ENCODE measurements around the gene KCNIP4. TPM values are rescaled to one million over a fixed set of nuclear protein-coding genes. Genes with fewer than 3 reads are reported as not detected.
"Not testable (repeated sequence)": the region's sequence is repeated elsewhere in the genome, so short reads cannot be mapped to it uniquely, and the experiment has no call there.

Gene KCNIP4
- total RNA-seq, 1 donor from 2014 or later = 0.59 TPM

GRCh38 chr4:21366840-21367239 is 581.7 kb downstream of the KCNIP4 start:
- Histone ChIP-seq H3K79me2 (ENCODE audit: insufficient read depth, low read length) (no peaks in the 10 kb centered on the region), H3K36me3 (ENCODE audit: insufficient read depth, low read length) (no peaks in the 10 kb centered on the region), H3K9ac (ENCODE audit: low read length) (no peak overlapping the region), H3K9me3 (ENCODE audit: insufficient read depth, low read depth, low read length) (no peaks in the 10 kb centered on the region), H3K27ac (ENCODE audit: low read depth, low read length) (no peak overlapping the region), H3K4me1 (ENCODE audit: insufficient read depth, low read length) (no peaks in the 10 kb centered on the region), H3K4me3 (ENCODE audit: insufficient read depth, low read depth, low read length) (no peak overlapping the region), H3K27me3 (ENCODE audit: insufficient read depth, low read length) (no peaks in the 10 kb centered on the region), H2AFZ (ENCODE audit: low read depth, low read length) (no peak overlapping the region), H3K4me2 (ENCODE audit: low read length) (no peak overlapping the region), H4K20me1 (ENCODE audit: insufficient read depth, low read length) (no peaks in the 10 kb centered on the region)
- Mint-ChIP-seq H3K9me3 (ENCODE audit: unreplicated experiment) (no peaks in the 10 kb centered on the region), H3K27ac (ENCODE audit: unreplicated experiment) (peak overlapping the region; percentile 38), H3K4me1 (ENCODE audit: low read depth, unreplicated experiment) (peaks cover 21% of the 10 kb centered on the region), H3K27me3 (ENCODE audit: low read depth, unreplicated experiment) (peaks cover 3% of the 10 kb centered on the region), H3K36me3 (ENCODE audit: low read depth, unreplicated experiment) (no peaks in the 10 kb centered on the region), H3K4me3 (ENCODE audit: unreplicated experiment) (no peak overlapping the region)
- FAIRE-seq (no peak), DNase-seq (ENCODE audit: low read depth) (no peak)
- TF ChIP-seq CTCF (IDR thresholded peaks at IDR 0.05; ENCODE audit: insufficient read depth, low read depth, low read length) (no peak), EZH2 (IDR thresholded peaks at IDR 0.05; ENCODE audit: insufficient read depth, low read length) (no peak)

- no peaks in the 10 kb centered on the region for H3K9me3 Mint-ChIP-seq (ENCODE audit: unreplicated experiment)
- no peaks in the 10 kb centered on the region for H4K20me1 ChIP-seq (ENCODE audit: insufficient read depth, low read length)
- no peak overlapping the region for H3K4me3 ChIP-seq (ENCODE audit: insufficient read depth, low read depth, low read length)
- H3K4me1 ChIP-seq (ENCODE audit: insufficient read depth, low read length) = no peaks in the 10 kb centered on the region
- no peaks in the 10 kb centered on the region for H3K79me2 ChIP-seq (ENCODE audit: insufficient read depth, low read length)
- H3K4me2 ChIP-seq (ENCODE audit: low read length) = no peak overlapping the region
- peaks cover 3% of the 10 kb centered on the region for H3K27me3 Mint-ChIP-seq (ENCODE audit: low read depth, unreplicated experiment)
- H3K27ac Mint-ChIP-seq (ENCODE audit: unreplicated experiment) = peak overlapping the region; percentile 38
- FAIRE-seq = no peak
- peaks cover 23% of the 10 kb centered on the region for H3K4me1 Mint-ChIP-seq (ENCODE audit: low read depth, unreplicated experiment)
- no peak for DNase-seq (ENCODE audit: low read depth)
- H2AFZ ChIP-seq (ENCODE audit: low read depth, low read length) = no peak overlapping the region
- H3K4me3 Mint-ChIP-seq (ENCODE audit: unreplicated experiment) = no peak overlapping the region
- TF ChIP-seq CTCF (IDR thresholded peaks at IDR 0.05; ENCODE audit: insufficient read depth, low read depth, low read length) (no peak), EZH2 (IDR thresholded peaks at IDR 0.05; ENCODE audit: insufficient read depth, low read length) (no peak)
- H3K36me3 ChIP-seq (ENCODE audit: insufficient read depth, low read length) = no peaks in the 10 kb centered on the region
- H3K9ac ChIP-seq (ENCODE audit: low read length) = no peak overlapping the region
- H3K9me3 ChIP-seq (ENCODE audit: insufficient read depth, low read depth, low read length) = no peaks in the 10 kb centered on the region
- no peak overlapping the region for H3K27ac ChIP-seq (ENCODE audit: low read depth, low read length)
- no peaks in the 10 kb centered on the region for H3K36me3 Mint-ChIP-seq (ENCODE audit: low read depth, unreplicated experiment)
- H3K27me3 ChIP-seq (ENCODE audit: insufficient read depth, low read length) = no peaks in the 10 kb centered on the region
These were observed 582.3 kb downstream of the KCNIP4 start for GRCh38 chr4:21366312-21366711.

GRCh38 chr4:21363701-21364100 is 584.9 kb downstream of the KCNIP4 start:
- no peak for FAIRE-seq
- H3K27me3 Mint-ChIP-seq (ENCODE audit: low read depth, unreplicated experiment) = peaks cover 3% of the 10 kb centered on the region
- no peak overlapping the region for H3K4me3 Mint-ChIP-seq (ENCODE audit: unreplicated experiment)
- H3K4me1 ChIP-seq (ENCODE audit: insufficient read depth, low read length) = no peaks in the 10 kb centered on the region
- no peak for DNase-seq (ENCODE audit: low read depth)
- H3K9me3 Mint-ChIP-seq (ENCODE audit: unreplicated experiment) = no peaks in the 10 kb centered on the region
- TF ChIP-seq CTCF (IDR thresholded peaks at IDR 0.05; ENCODE audit: insufficient read depth, low read depth, low read length) = no peak
- no peak for TF ChIP-seq EZH2 (IDR thresholded peaks at IDR 0.05; ENCODE audit: insufficient read depth, low read length)
- H3K4me2 ChIP-seq (ENCODE audit: low read length) = no peak overlapping the region
- no peaks in the 10 kb centered on the region for H3K9me3 ChIP-seq (ENCODE audit: insufficient read depth, low read depth, low read length)
- no peaks in the 10 kb centered on the region for H3K27me3 ChIP-seq (ENCODE audit: insufficient read depth, low read length)
- H3K27ac Mint-ChIP-seq (ENCODE audit: unreplicated experiment) = no peak overlapping the region
- H3K36me3 Mint-ChIP-seq (ENCODE audit: low read depth, unreplicated experiment) = no peaks in the 10 kb centered on the region
- no peaks in the 10 kb centered on the region for H3K36me3 ChIP-seq (ENCODE audit: insufficient read depth, low read length)
- no peaks in the 10 kb centered on the region for H4K20me1 ChIP-seq (ENCODE audit: insufficient read depth, low read length)
- H2AFZ ChIP-seq (ENCODE audit: low read depth, low read length) = no peak overlapping the region
- no peak overlapping the region for H3K9ac ChIP-seq (ENCODE audit: low read length)
- no peak overlapping the region for H3K4me3 ChIP-seq (ENCODE audit: insufficient read depth, low read depth, low read length)
- peaks cover 23% of the 10 kb centered on the region for H3K4me1 Mint-ChIP-seq (ENCODE audit: low read depth, unreplicated experiment)
- H3K27ac ChIP-seq (ENCODE audit: low read depth, low read length) = no peak overlapping the region
- H3K79me2 ChIP-seq (ENCODE audit: insufficient read depth, low read length) = no peaks in the 10 kb centered on the region

- H3K27ac Mint-ChIP-seq (ENCODE audit: unreplicated experiment); H3K4me1 Mint-ChIP-seq (ENCODE audit: low read depth, unreplicated experiment); DNase-seq (ENCODE audit: low read depth); H3K27me3 Mint-ChIP-seq (ENCODE audit: low read depth, unreplicated experiment); H4K20me1 ChIP-seq (ENCODE audit: insufficient read depth, low read length); H2AFZ ChIP-seq (ENCODE audit: low read depth, low read length); FAIRE-seq; H3K9ac ChIP-seq (ENCODE audit: low read length); H3K4me2 ChIP-seq (ENCODE audit: low read length); H3K9me3 ChIP-seq (ENCODE audit: insufficient read depth, low read depth, low read length); H3K27me3 ChIP-seq (ENCODE audit: insufficient read depth, low read length); H3K4me3 ChIP-seq (ENCODE audit: insufficient read depth, low read depth, low read length); H3K27ac ChIP-seq (ENCODE audit: low read depth, low read length); H3K36me3 ChIP-seq (ENCODE audit: insufficient read depth, low read length); H3K4me1 ChIP-seq (ENCODE audit: insufficient read depth, low read length); H3K36me3 Mint-ChIP-seq (ENCODE audit: low read depth, unreplicated experiment); H3K79me2 ChIP-seq (ENCODE audit: insufficient read depth, low read length); H3K4me3 Mint-ChIP-seq (ENCODE audit: unreplicated experiment): not testable (repeated sequence)
- peaks cover 19% of the 10 kb centered on the region for H3K9me3 Mint-ChIP-seq (ENCODE audit: unreplicated experiment)
These were observed 596.2 kb downstream of the KCNIP4 start for GRCh38 chr4:21352354-21352753.
